ENCODE data around the gene THPO. TPM values are rescaled to one million over a fixed set of nuclear protein-coding genes. Genes with fewer than 3 reads are reported as not detected.

THPO gene
- polyA plus RNA-seq, 1 donor from 2014 or later: 0.59 TPM

DNA sequence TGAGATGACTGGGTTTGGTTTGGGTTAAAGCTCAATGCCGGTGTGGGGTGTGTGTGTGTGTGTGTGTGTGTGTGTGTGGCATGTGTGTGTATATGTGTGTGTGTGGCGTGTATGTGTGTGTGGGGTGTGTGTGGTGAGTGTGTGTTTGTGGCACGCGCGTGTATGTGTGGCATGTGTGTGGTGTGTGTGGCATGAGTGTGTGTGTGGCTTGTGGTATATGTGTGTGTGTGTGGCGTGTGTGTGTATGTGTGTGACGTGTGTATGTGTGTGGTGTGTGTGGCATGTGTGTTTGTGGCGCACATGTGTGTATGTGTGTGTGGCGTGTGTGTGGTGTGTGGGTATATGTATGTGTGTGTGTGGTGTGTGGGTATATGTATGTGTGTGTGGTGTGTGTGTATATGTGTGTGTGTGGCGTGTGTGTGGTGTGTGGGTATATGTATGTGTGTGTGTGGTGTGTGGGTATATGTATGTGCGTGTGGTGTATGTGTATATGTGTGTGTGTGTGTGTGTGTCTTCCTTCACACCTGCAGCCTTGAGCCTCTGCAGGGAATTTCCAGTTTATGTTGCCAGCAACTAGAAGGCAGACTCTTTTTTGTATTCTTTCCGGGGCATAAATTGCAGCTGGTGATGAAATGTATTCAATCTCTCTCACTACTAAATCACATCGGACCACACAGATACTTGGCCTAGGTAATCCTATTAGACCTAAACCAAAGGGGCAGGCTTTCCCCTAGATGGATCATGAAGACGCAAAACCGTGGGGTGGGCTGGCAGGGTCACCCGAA lies 36.6 kb upstream of the THPO start:
- Histone ChIP-seq H3K4me3 (ENCODE audit: low read length) (no peak overlapping the region), H3K9ac (ENCODE audit: low read length) (no peak overlapping the region), H3K36me3 (ENCODE audit: insufficient read depth, low read length) (no peaks in the 10 kb centered on the region), H3K27ac (ENCODE audit: low read length) (no peak overlapping the region), H3K9me3 (ENCODE audit: low read length) (no peaks in the 10 kb centered on the region), H4K20me1 (ENCODE audit: insufficient read depth) (no peaks in the 10 kb centered on the region), H3F3A (ENCODE audit: insufficient read depth, low read length, poor library complexity, severe bottlenecking) (no peaks in the 10 kb centered on the region), H3K79me2 (replicated peaks; ENCODE audit: insufficient read depth, low read length) (no peaks in the 10 kb centered on the region), H3K27me3 (ENCODE audit: insufficient read depth, low read depth, low read length) (no peaks in the 10 kb centered on the region), H2AFZ (ENCODE audit: low read depth, low read length) (no peak overlapping the region), H3K4me2 (ENCODE audit: low read length) (no peak overlapping the region), H3K9me2 (ENCODE audit: insufficient read depth, low read length) (no peaks in the 10 kb centered on the region)
- TF ChIP-seq MXI1 (conservative IDR thresholded peaks at IDR 0.05; ENCODE audit: poor library complexity, severe bottlenecking): no peak
- TF ChIP-seq, protein P1, sequence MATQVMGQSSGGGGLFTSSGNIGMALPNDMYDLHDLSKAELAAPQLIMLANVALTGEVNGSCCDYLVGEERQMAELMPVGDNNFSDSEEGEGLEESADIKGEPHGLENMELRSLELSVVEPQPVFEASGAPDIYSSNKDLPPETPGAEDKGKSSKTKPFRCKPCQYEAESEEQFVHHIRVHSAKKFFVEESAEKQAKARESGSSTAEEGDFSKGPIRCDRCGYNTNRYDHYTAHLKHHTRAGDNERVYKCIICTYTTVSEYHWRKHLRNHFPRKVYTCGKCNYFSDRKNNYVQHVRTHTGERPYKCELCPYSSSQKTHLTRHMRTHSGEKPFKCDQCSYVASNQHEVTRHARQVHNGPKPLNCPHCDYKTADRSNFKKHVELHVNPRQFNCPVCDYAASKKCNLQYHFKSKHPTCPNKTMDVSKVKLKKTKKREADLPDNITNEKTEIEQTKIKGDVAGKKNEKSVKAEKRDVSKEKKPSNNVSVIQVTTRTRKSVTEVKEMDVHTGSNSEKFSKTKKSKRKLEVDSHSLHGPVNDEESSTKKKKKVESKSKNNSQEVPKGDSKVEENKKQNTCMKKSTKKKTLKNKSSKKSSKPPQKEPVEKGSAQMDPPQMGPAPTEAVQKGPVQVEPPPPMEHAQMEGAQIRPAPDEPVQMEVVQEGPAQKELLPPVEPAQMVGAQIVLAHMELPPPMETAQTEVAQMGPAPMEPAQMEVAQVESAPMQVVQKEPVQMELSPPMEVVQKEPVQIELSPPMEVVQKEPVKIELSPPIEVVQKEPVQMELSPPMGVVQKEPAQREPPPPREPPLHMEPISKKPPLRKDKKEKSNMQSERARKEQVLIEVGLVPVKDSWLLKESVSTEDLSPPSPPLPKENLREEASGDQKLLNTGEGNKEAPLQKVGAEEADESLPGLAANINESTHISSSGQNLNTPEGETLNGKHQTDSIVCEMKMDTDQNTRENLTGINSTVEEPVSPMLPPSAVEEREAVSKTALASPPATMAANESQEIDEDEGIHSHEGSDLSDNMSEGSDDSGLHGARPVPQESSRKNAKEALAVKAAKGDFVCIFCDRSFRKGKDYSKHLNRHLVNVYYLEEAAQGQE (IDR thresholded peaks at IDR 0.05; ENCODE audit: borderline replicate concordance): no peak
- TF ChIP-seq RAD21 (conservative IDR thresholded peaks at IDR 0.05): no peak
- no peak for TF ChIP-seq POLR2AphosphoS5 (IDR thresholded peaks at IDR 0.05)
- TF ChIP-seq EP300 (conservative IDR thresholded peaks at IDR 0.05; ENCODE audit: poor library complexity, severe bottlenecking): no peak
- no peak for TF ChIP-seq EZH2 (IDR thresholded peaks at IDR 0.05; ENCODE audit: borderline replicate concordance, insufficient read depth, low read length, poor library complexity, severe bottlenecking)
- TF ChIP-seq, protein P2, sequence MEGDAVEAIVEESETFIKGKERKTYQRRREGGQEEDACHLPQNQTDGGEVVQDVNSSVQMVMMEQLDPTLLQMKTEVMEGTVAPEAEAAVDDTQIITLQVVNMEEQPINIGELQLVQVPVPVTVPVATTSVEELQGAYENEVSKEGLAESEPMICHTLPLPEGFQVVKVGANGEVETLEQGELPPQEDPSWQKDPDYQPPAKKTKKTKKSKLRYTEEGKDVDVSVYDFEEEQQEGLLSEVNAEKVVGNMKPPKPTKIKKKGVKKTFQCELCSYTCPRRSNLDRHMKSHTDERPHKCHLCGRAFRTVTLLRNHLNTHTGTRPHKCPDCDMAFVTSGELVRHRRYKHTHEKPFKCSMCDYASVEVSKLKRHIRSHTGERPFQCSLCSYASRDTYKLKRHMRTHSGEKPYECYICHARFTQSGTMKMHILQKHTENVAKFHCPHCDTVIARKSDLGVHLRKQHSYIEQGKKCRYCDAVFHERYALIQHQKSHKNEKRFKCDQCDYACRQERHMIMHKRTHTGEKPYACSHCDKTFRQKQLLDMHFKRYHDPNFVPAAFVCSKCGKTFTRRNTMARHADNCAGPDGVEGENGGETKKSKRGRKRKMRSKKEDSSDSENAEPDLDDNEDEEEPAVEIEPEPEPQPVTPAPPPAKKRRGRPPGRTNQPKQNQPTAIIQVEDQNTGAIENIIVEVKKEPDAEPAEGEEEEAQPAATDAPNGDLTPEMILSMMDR (IDR thresholded peaks at IDR 0.05; ENCODE audit: poor library complexity, severe bottlenecking): no peak
- no peak for TF ChIP-seq TAF1 (IDR thresholded peaks at IDR 0.05; ENCODE audit: low read depth)
- TF ChIP-seq SMC3 (conservative IDR thresholded peaks at IDR 0.05; ENCODE audit: poor library complexity): no peak

DNA sequence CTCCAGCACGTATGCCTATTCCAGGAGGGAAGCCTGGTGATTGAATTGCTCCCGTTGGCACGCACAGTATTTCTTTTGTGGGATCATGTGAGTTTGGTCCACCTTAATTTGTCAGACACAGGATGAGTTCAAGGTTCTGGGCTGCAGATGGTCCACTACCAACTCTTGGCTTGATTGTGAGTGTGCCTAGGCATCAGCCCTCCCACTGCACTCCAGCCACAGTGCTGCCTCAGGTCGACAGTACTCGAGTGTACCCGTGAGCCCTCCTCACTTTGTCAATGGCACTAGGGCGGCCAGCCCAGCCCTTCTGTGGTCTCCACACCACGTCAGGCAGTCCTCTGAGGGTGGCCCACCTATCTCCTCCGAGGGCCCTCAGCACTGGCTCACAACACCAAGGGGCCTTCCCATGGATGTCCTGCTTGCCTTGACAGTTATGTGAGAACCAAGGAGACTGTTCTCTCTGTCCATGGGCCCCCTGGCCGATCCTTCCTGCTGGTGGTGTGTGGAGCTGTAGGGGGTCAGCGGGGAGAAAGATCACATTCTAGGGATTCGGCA lies 32.0 kb upstream of the THPO start:
- H3K36me3 ChIP-seq (ENCODE audit: insufficient read depth, low read length): no peaks in the 10 kb centered on the region
- H3F3A ChIP-seq (ENCODE audit: insufficient read depth, low read length, poor library complexity, severe bottlenecking): no peaks in the 10 kb centered on the region
- no peaks in the 10 kb centered on the region for H4K20me1 ChIP-seq (ENCODE audit: insufficient read depth)
- H3K9ac ChIP-seq (ENCODE audit: low read length): no peak overlapping the region
- no peaks in the 10 kb centered on the region for H3K79me2 ChIP-seq (replicated peaks; ENCODE audit: insufficient read depth, low read length)
- H2AFZ ChIP-seq (ENCODE audit: low read depth, low read length): no peak overlapping the region
- H3K27me3 ChIP-seq (ENCODE audit: insufficient read depth, low read depth, low read length): no peaks in the 10 kb centered on the region
- no peak overlapping the region for H3K27ac ChIP-seq (ENCODE audit: low read length)
- no peak overlapping the region for H3K4me3 ChIP-seq (ENCODE audit: low read length)
- H3K9me3 ChIP-seq (ENCODE audit: low read length): no peaks in the 10 kb centered on the region
- no peaks in the 10 kb centered on the region for H3K9me2 ChIP-seq (ENCODE audit: insufficient read depth, low read length)
- H3K4me2 ChIP-seq (ENCODE audit: low read length): no peak overlapping the region
- no peak for TF ChIP-seq SMC3 (conservative IDR thresholded peaks at IDR 0.05; ENCODE audit: poor library complexity)
- TF ChIP-seq, protein P2 (IDR thresholded peaks at IDR 0.05; ENCODE audit: poor library complexity, severe bottlenecking): no peak
- TF ChIP-seq, protein P1 (IDR thresholded peaks at IDR 0.05; ENCODE audit: borderline replicate concordance): no peak
- TF ChIP-seq POLR2AphosphoS5 (IDR thresholded peaks at IDR 0.05): no peak
- TF ChIP-seq EP300 (conservative IDR thresholded peaks at IDR 0.05; ENCODE audit: poor library complexity, severe bottlenecking): no peak
- TF ChIP-seq MXI1 (conservative IDR thresholded peaks at IDR 0.05; ENCODE audit: poor library complexity, severe bottlenecking): no peak
- TF ChIP-seq EZH2 (IDR thresholded peaks at IDR 0.05; ENCODE audit: borderline replicate concordance, insufficient read depth, low read length, poor library complexity, severe bottlenecking): no peak
- no peak for TF ChIP-seq RAD21 (conservative IDR thresholded peaks at IDR 0.05)
- TF ChIP-seq TAF1 (IDR thresholded peaks at IDR 0.05; ENCODE audit: low read depth): no peak
